ENCODE results near the gene CFAP68.

- TF ChIP-seq CTCF (IDR thresholded peaks at IDR 0.05) (no peak), POLR2A (IDR thresholded peaks at IDR 0.05) (no peak)
Observed at GRCh38 chr11:111849631-111850030, 29.7 kb upstream of the CFAP68 start.
